Vagina (tissue), 2 donors: ENCODE data around the gene LRRC51. TPM values are rescaled to one million over a fixed set of nuclear protein-coding genes. Genes with fewer than 3 reads are reported as not detected.
A peak's percentile ranks its signal among the peaks of the same experiment; 100 is the strongest.

Experiments used
- DNase-seq, 2 donors: peaks; one replicate each; pipeline ENCODE4 v3.0.0-alpha.2; 2017; ENCODE audit errors: extremely low spot score in 2 of 2
- H3K27ac ChIP-seq: fragments of 200-600 bp; sonication (generic); one replicate; pipeline ENCODE4 v1.5.1; 2019
- H3K27me3 ChIP-seq: fragments of 200-600 bp; sonication (generic); one replicate; pipeline ENCODE4 v1.5.1; 2019
- H3K36me3 ChIP-seq, 2 donors: fragments of 200-600 bp; sonication (generic); one replicate each; pipeline ENCODE4 v1.5.1; 2017 to 2019
- H3K4me1 ChIP-seq: fragments of 200-600 bp; sonication (generic); one replicate; pipeline ENCODE4 v1.5.1; 2019
- H3K4me3 ChIP-seq, 2 donors: fragments of 200-600 bp; sonication (generic); 1 replicate in 1 of 2; 2 replicates in 1 of 2; pipeline ENCODE4 v1.5.1; 2016 to 2019
- H3K9me3 ChIP-seq: fragments of 200-600 bp; sonication (generic); one replicate; pipeline ENCODE4 v1.5.1; 2019
- POLR2A ChIP-seq, 2 donors: fragments of 450-650 bp; IDR thresholded peaks; one replicate each; pipeline ENCODE4 v1.6.1; 2017; ENCODE audit warnings: antibody characterized with exemption in 2 of 2, mild to moderate bottlenecking in 2 of 2, moderate library complexity in 2 of 2
- POLR2AphosphoS5 ChIP-seq, 2 donors: sonication (generic); formaldehyde crosslinking; IDR thresholded peaks; one replicate each; pipeline ENCODE4 v1.9.0; 2017; ENCODE audit warnings: antibody characterized with exemption in 2 of 2, mild to moderate bottlenecking in 2 of 2, low read depth in 1 of 2; ENCODE audit not compliant: insufficient read depth in 1 of 2
- intact Hi-C: fragments of 100-400 bp; cut with DNase I; formaldehyde crosslinking; loops from one replicate; pipeline ENCODE4 v1.15.1; 2023
- total RNA-seq: library from RNA; depleted of rRNA; stranded (reverse); fragments of >200 nt; gene quantifications from one replicate; pipeline ENCODE4 v1.2.3, GENCODE V29; 2016
- TF ChIP-seq, protein P1 (sequence below), 3 experiments: fragments of 450-650 bp in 2 of 3; fragments of 200-600 bp in 1 of 3; sonication (generic) in 1 of 3; IDR thresholded peaks; one replicate each; pipeline ENCODE4 v1.5.1; 2017 to 2019; ENCODE audit warnings: antibody characterized with exemption in 3 of 3, mild to moderate bottlenecking in 2 of 3, moderate library complexity in 2 of 3

Gene LRRC51
- total RNA-seq, 1 donor from 2014 or later, result 5.6 TPM

DNA sequence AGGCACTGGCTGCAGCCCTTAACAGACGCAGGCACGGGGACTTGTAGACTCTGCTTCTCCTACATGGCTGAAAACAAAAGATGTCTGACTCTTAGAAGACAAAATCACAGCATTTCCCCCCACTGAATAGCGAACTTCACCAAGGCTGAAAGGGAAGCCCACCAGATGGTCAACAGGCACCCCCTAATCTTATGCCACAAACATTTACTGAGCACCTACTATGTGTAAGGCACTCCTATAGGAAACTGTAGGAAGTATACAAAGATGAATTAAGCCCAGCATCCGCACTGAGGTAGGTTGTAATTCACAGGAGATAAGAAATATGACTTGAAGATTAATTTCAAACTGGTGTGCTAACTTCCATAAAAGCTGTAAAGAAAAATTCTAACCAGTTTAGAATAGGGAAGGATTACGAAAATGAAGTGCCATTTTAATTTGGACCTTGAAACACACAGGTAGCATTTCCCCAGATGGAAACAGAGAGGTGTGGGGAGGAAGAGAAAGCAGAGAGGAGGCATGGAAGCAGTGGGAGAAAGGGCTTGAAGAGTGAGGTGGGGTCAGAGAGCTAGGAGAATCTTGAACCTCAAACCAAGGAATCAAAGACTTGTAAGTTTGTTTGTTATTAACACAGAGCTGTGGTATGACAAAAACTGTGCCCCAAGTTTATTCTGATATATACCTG, 38.4 kb upstream of the LRRC51 start:
- peak overlapping the region; percentile 96 for H3K27ac ChIP-seq
- H3K36me3 ChIP-seq, result no peaks in the 10 kb centered on the region
- H3K4me3 ChIP-seq, result peak overlapping the region; percentile 65 to 68
- H3K27me3 ChIP-seq, result no peaks in the 10 kb centered on the region
- TF ChIP-seq, protein P1, sequence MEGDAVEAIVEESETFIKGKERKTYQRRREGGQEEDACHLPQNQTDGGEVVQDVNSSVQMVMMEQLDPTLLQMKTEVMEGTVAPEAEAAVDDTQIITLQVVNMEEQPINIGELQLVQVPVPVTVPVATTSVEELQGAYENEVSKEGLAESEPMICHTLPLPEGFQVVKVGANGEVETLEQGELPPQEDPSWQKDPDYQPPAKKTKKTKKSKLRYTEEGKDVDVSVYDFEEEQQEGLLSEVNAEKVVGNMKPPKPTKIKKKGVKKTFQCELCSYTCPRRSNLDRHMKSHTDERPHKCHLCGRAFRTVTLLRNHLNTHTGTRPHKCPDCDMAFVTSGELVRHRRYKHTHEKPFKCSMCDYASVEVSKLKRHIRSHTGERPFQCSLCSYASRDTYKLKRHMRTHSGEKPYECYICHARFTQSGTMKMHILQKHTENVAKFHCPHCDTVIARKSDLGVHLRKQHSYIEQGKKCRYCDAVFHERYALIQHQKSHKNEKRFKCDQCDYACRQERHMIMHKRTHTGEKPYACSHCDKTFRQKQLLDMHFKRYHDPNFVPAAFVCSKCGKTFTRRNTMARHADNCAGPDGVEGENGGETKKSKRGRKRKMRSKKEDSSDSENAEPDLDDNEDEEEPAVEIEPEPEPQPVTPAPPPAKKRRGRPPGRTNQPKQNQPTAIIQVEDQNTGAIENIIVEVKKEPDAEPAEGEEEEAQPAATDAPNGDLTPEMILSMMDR (IDR thresholded peaks at IDR 0.05), result no peak
- TF ChIP-seq POLR2AphosphoS5 (IDR thresholded peaks at IDR 0.05; ENCODE audit: insufficient read depth in 1 of 2, low read depth in 1 of 2), result peak in 1 of 2 donors; percentile 3
- peaks cover 46% of the 10 kb centered on the region for H3K4me1 ChIP-seq
- H3K9me3 ChIP-seq, result no peaks in the 10 kb centered on the region
- intact Hi-C loops, result no loop called here
- DNase-seq, result no peak

DNA sequence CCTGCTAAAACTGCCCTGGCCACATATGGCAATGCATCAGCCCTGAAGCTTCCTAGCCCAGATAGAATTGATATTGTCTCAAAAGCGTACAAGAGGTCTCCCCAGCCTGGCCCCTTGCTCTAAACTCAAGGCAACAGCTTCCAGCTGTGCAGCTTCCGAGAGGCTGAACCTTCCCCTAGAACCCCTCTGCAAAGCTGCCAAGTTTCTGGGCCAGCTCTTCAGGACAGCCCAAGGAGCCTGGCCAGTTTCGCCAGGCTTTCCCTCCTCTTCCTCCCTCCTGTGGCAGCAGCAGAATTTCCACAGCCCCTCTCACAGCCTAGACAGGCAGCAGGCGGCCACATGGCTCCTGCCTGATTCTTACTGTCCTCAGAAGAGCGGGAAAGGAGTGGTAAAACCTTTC, 34.8 kb upstream of the LRRC51 start:
- Histone ChIP-seq H3K4me1 (peaks cover 17% of the 10 kb centered on the region), H3K36me3 (no peaks in the 10 kb centered on the region), H3K4me3 (no peak overlapping the region), H3K27me3 (no peaks in the 10 kb centered on the region), H3K27ac (peak overlapping the region; percentile 43), H3K9me3 (no peaks in the 10 kb centered on the region)
- TF ChIP-seq, protein P1 (IDR thresholded peaks at IDR 0.05), result no peak
- peak in 1 of 2 donors; percentile 23 for TF ChIP-seq POLR2AphosphoS5 (IDR thresholded peaks at IDR 0.05; ENCODE audit: insufficient read depth in 1 of 2, low read depth in 1 of 2)
- DNase-seq, result no peak
- intact Hi-C loops, result no loop called here

DNA sequence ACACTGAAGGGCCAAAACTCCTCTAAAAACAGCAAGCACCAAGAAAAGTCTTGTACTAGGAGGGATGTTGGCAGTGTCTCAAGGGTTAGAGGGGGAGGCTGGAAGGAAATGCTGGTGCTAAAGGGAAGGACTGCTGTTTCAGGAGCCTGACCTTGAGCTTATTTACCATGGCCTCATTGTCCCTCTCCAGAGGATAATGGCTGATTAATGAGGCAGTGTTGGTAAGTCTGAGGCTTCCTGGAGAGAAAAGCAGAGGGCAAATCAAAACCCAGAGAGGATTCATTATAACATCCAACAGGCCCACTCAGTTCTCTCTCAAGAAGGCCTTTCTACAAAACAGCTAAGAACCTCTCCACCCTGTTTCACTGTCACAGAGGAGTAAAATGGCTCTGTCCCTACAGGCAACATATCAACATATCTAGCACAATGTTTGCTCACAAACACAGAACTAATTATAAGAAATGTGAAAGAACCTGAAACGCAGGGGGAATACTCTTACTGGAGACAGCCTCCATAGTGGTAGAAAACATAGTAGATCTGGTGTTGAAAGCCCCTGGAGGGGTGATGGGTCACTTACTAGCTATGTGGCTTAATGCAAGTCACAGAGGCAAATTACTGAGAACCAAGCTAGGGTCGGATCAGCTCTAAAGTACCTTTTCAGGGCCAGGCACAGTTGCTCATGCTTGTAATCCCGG, 31.7 kb upstream of the LRRC51 start:
- Histone ChIP-seq H3K4me1 (no peaks in the 10 kb centered on the region), H3K9me3 (no peaks in the 10 kb centered on the region), H3K4me3 (no peak overlapping the region), H3K27ac (no peak overlapping the region), H3K36me3 (no peaks in the 10 kb centered on the region), H3K27me3 (no peaks in the 10 kb centered on the region)
- TF ChIP-seq POLR2AphosphoS5 (IDR thresholded peaks at IDR 0.05; ENCODE audit: insufficient read depth in 1 of 2, low read depth in 1 of 2) (no peak), POLR2A (IDR thresholded peaks at IDR 0.05) (no peak)
- TF ChIP-seq, protein P1 (IDR thresholded peaks at IDR 0.05), result no peak
- no peak for DNase-seq
- intact Hi-C loops, result no loop called here

DNA sequence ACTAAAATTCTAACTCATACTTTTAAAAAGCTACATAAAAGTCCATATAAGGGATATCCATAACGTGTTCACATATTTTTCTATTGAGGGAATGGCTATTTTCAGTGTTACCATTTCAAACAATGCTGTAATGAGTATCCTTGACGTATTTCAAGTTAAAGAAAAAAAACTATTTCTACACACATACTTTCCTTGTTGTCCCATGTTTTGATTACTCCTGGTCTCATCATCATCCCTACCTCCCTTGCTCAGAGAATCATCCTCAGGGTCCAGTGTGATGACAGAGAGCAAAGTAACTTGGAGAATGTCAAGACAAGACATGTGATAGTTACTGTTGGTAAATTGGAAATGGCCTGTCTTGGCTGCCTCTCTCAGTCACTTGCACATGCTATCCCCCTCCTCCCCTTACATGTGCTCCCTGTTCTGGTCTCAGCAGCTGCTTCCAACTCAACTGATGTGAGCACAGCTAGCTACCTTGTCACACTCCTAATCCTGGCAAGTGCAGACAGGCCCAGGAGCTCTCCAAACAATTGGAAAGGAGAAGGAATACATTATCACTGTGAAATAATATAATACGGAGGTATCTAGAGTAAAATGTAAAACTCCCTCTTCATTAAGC, 22.1 kb upstream of the LRRC51 start:
- H3K27ac ChIP-seq, result no peak overlapping the region
- no peaks in the 10 kb centered on the region for H3K4me1 ChIP-seq
- no peaks in the 10 kb centered on the region for H3K9me3 ChIP-seq
- DNase-seq, result no peak
- no peak overlapping the region for H3K4me3 ChIP-seq
- no peaks in the 10 kb centered on the region for H3K27me3 ChIP-seq
- TF ChIP-seq POLR2A (IDR thresholded peaks at IDR 0.05), result no peak
- TF ChIP-seq, protein P1 (IDR thresholded peaks at IDR 0.05), result no peak
- no peak for TF ChIP-seq POLR2AphosphoS5 (IDR thresholded peaks at IDR 0.05; ENCODE audit: insufficient read depth in 1 of 2, low read depth in 1 of 2)
- intact Hi-C loops, result no loop called here
- no peaks in the 10 kb centered on the region for H3K36me3 ChIP-seq
